MM.1S (cell line): Measurements from ENCODE around the gene CALML3.

ENCODE experiments used
- DNase-seq: peaks from one replicate; pipeline ENCODE4 v3.0.0-alpha.2; 2015
- H2AFZ ChIP-seq: fragments of 300-600 bp; sonication (generic); 2 replicates; pipeline ENCODE4 v1.6.0; 2016; ENCODE audit warnings: antibody characterized with exemption, low read length
- H3F3A ChIP-seq: fragments of 300-600 bp; sonication (generic); 2 replicates; pipeline ENCODE4 v1.6.1; 2016; ENCODE audit warnings: mild to moderate bottlenecking, antibody characterized with exemption, low read length, moderate library complexity, mixed read lengths; ENCODE audit not compliant: insufficient read depth
- H3K27ac ChIP-seq: fragments of 300-600 bp; sonication (generic); 2 replicates; pipeline ENCODE4 v1.5.1; 2016; ENCODE audit warnings: mild to moderate bottlenecking, low read length
- H3K27me3 ChIP-seq: fragments of 300-600 bp; sonication (generic); replicated peaks from 2 replicates; pipeline ENCODE4 v1.6.0; 2016; ENCODE audit warnings: low read length; ENCODE audit not compliant: insufficient read depth
- H3K36me3 ChIP-seq: fragments of 300-600 bp; sonication (generic); replicated peaks from 2 replicates; pipeline ENCODE4 v1.6.1; 2016; ENCODE audit warnings: mild to moderate bottlenecking, low read length, mixed read lengths; ENCODE audit not compliant: insufficient read depth
- H3K4me1 ChIP-seq: fragments of 300-600 bp; sonication (generic); 2 replicates; pipeline ENCODE4 v1.6.1; 2016; ENCODE audit warnings: low read length, mixed read lengths
- H3K4me2 ChIP-seq: fragments of 300-600 bp; sonication (generic); 2 replicates; pipeline ENCODE4 v1.6.0; 2016; ENCODE audit warnings: low read depth, low read length
- H3K4me3 ChIP-seq: fragments of 300-600 bp; sonication (generic); 2 replicates; pipeline ENCODE4 v1.5.1; 2016; ENCODE audit warnings: low read length, mixed read lengths
- H3K79me2 ChIP-seq: fragments of 300-600 bp; sonication (generic); 2 replicates; pipeline ENCODE4 v1.6.1; 2016; ENCODE audit warnings: mixed run types, low read length, mixed read lengths
- H3K9ac ChIP-seq: fragments of 300-600 bp; sonication (generic); 2 replicates; pipeline ENCODE4 v1.6.1; 2016; ENCODE audit warnings: low read length, mixed read lengths
- H3K9me2 ChIP-seq: fragments of 300-600 bp; sonication (generic); replicated peaks from 2 replicates; pipeline ENCODE4 v1.6.1; 2016; ENCODE audit warnings: mild to moderate bottlenecking, low read length, mixed read lengths; ENCODE audit not compliant: insufficient read depth
- H3K9me3 ChIP-seq: fragments of 300-600 bp; sonication (generic); replicated peaks from 2 replicates; pipeline ENCODE4 v1.6.1; 2016; ENCODE audit warnings: mild to moderate bottlenecking, low read length, mixed read lengths; ENCODE audit not compliant: insufficient read depth
- H4K20me1 ChIP-seq: fragments of 300-600 bp; sonication (generic); 2 replicates; pipeline ENCODE4 v1.6.1; 2016; ENCODE audit warnings: mild to moderate bottlenecking, low read length, moderate library complexity, mixed read lengths; ENCODE audit not compliant: insufficient read depth
- CTCF ChIP-seq: fragments of 300-600 bp; sonication (generic); IDR thresholded peaks from 2 replicates; pipeline ENCODE4 v1.5.1; 2016; ENCODE audit warnings: antibody characterized with exemption, low read length, mixed read lengths
- EZH2 ChIP-seq: fragments of 300-600 bp; sonication (generic); optimal IDR thresholded peaks from 2 replicates; pipeline ENCODE3; 2017; ENCODE audit warnings: low read depth, mild to moderate bottlenecking, antibody characterized with exemption, low read length, mixed read lengths
- EZH2phosphoT487 ChIP-seq: fragments of 300-600 bp; sonication (generic); IDR thresholded peaks from 2 replicates; pipeline ENCODE4 v1.6.1; 2018; ENCODE audit warnings: antibody characterized with exemption, low read length

Gene CALML3

GRCh38 chr10:5484205-5484604 lies 40.6 kb upstream of the CALML3 start:
- Histone ChIP-seq H3K9me2 (no peaks in the 10 kb centered on the region), H3F3A (no peaks in the 10 kb centered on the region), H2AFZ (no peak overlapping the region), H3K9me3 (no peaks in the 10 kb centered on the region), H3K27me3 (no peaks in the 10 kb centered on the region), H3K79me2 (no peaks in the 10 kb centered on the region), H3K4me1 (no peaks in the 10 kb centered on the region), H3K4me2 (no peak overlapping the region), H3K36me3 (no peaks in the 10 kb centered on the region), H3K27ac (no peak overlapping the region), H3K4me3 (no peak overlapping the region), H3K9ac (no peak overlapping the region), H4K20me1 (no peaks in the 10 kb centered on the region)
- no peak for DNase-seq
- TF ChIP-seq EZH2phosphoT487 (no peak), EZH2 (no peak), CTCF (no peak)

GRCh38 chr10:5485290-5485689 lies 39.5 kb upstream of the CALML3 start:
- H3K27ac ChIP-seq: no peak overlapping the region
- no peaks in the 10 kb centered on the region for H3F3A ChIP-seq
- no peak overlapping the region for H2AFZ ChIP-seq
- no peaks in the 10 kb centered on the region for H3K36me3 ChIP-seq
- no peak overlapping the region for H3K9ac ChIP-seq
- no peaks in the 10 kb centered on the region for H3K9me2 ChIP-seq
- no peaks in the 10 kb centered on the region for H3K9me3 ChIP-seq
- no peak for DNase-seq
- no peaks in the 10 kb centered on the region for H4K20me1 ChIP-seq
- no peaks in the 10 kb centered on the region for H3K79me2 ChIP-seq
- no peak overlapping the region for H3K4me3 ChIP-seq
- H3K4me2 ChIP-seq: no peak overlapping the region
- no peak for TF ChIP-seq EZH2
- TF ChIP-seq CTCF: no peak
- TF ChIP-seq EZH2phosphoT487: no peak
- no peaks in the 10 kb centered on the region for H3K4me1 ChIP-seq
- no peaks in the 10 kb centered on the region for H3K27me3 ChIP-seq

- H3K9ac ChIP-seq: no peak overlapping the region
- H3K27me3 ChIP-seq: no peaks in the 10 kb centered on the region
- H4K20me1 ChIP-seq: no peaks in the 10 kb centered on the region
- no peaks in the 10 kb centered on the region for H3K36me3 ChIP-seq
- H3K9me2 ChIP-seq: no peaks in the 10 kb centered on the region
- H3F3A ChIP-seq: no peaks in the 10 kb centered on the region
- no peak for DNase-seq
- no peak overlapping the region for H3K4me2 ChIP-seq
- no peaks in the 10 kb centered on the region for H3K79me2 ChIP-seq
- no peak overlapping the region for H3K27ac ChIP-seq
- H3K9me3 ChIP-seq: no peaks in the 10 kb centered on the region
- H2AFZ ChIP-seq: no peak overlapping the region
- no peaks in the 10 kb centered on the region for H3K4me1 ChIP-seq
- H3K4me3 ChIP-seq: no peak overlapping the region
- TF ChIP-seq CTCF: no peak
- TF ChIP-seq EZH2phosphoT487: no peak
- TF ChIP-seq EZH2: no peak
These were observed 38.6 kb upstream of the CALML3 start for GRCh38 chr10:5485948-5486852.
